CD4-positive, alpha-beta T cell (primary cell): ENCODE measurements around the gene HINFP. TPM values are rescaled to one million over a fixed set of nuclear protein-coding genes. Genes with fewer than 3 reads are reported as not detected.
"Not testable (repeated sequence)": the region's sequence is repeated elsewhere in the genome, so short reads cannot be mapped to it uniquely, and the experiment has no call there.

Source experiments
- ATAC-seq: fragments of 200-7000 bp; cut with Tn5 transposase; one replicate; pipeline ENCODE4 v1.10.0; 2022; ENCODE audit warnings: mild to moderate bottlenecking; ENCODE audit not compliant: poor library complexity
- CTCF ChIA-PET: fragments of 350-600 bp; sonication (Branson Sonifier 250); formaldehyde crosslinking; loops from one replicate; lab custom pipeline; 2021; ENCODE audit warnings: antibody characterized with exemption, inconsistent platforms; lab: Charles Lee
- POLR2A ChIA-PET: fragments of 350-600 bp; sonication (Branson Sonifier 250); formaldehyde crosslinking; loops from one replicate; lab custom pipeline; 2021; ENCODE audit warnings: antibody characterized with exemption, inconsistent platforms; lab: Charles Lee
- DNase-seq, 14 experiments: peaks; one replicate each; pipeline ENCODE4 v3.0.0-alpha.2; 2013 to 2020; ENCODE audit warnings: mixed read lengths in 2 of 14
- H3K27ac ChIP-seq, 2 donors: one replicate each; pipeline versions ENCODE4 v1.5.1 to v1.7.0; 2013; ENCODE audit warnings: low read length in 2 of 2, low read depth in 1 of 2, mild to moderate bottlenecking in 1 of 2
- H3K27me3 ChIP-seq, 2 experiments: 1 replicate in 1 of 2; 2 replicates in 1 of 2; pipeline versions ENCODE4 v1.6.1 to v1.7.0; 2013; ENCODE audit warnings: low read length in 2 of 2, control low read depth in 1 of 2, mild to moderate bottlenecking in 1 of 2, moderate library complexity in 1 of 2; ENCODE audit not compliant: insufficient read depth in 2 of 2, control insufficient read depth in 1 of 2
- H3K36me3 ChIP-seq: one replicate; pipeline ENCODE4 v1.6.1; 2013; ENCODE audit warnings: low read length, control low read depth; ENCODE audit not compliant: insufficient read depth
- H3K4me1 ChIP-seq: one replicate; pipeline ENCODE4 v1.6.1; 2013; ENCODE audit warnings: low read length, control low read depth; ENCODE audit not compliant: insufficient read depth
- H3K4me3 ChIP-seq: one replicate; pipeline ENCODE4 v1.5.1; 2013; ENCODE audit warnings: mild to moderate bottlenecking, low read length, moderate library complexity
- H3K9me3 ChIP-seq, 2 experiments: 1 replicate in 1 of 2; 2 replicates in 1 of 2; pipeline versions ENCODE4 v1.6.1 to v1.7.0; 2013; ENCODE audit warnings: low read length in 2 of 2, mild to moderate bottlenecking in 2 of 2, control low read depth in 1 of 2, moderate library complexity in 1 of 2; ENCODE audit not compliant: control insufficient read depth in 1 of 2, insufficient read depth in 1 of 2
- H3K27ac Mint-ChIP-seq: one replicate; pipeline ENCODE4 v1.8.0; 2020; ENCODE audit warnings: mixed read lengths
- H3K27me3 Mint-ChIP-seq: one replicate; pipeline ENCODE4 v1.8.0; 2021; ENCODE audit warnings: mixed read lengths
- H3K36me3 Mint-ChIP-seq: one replicate; pipeline ENCODE4 v1.8.0; 2021; ENCODE audit warnings: low read depth, mixed read lengths
- H3K4me1 Mint-ChIP-seq: one replicate; pipeline ENCODE4 v1.8.0; 2021; ENCODE audit warnings: low read depth, mixed read lengths
- H3K4me3 Mint-ChIP-seq: one replicate; pipeline ENCODE4 v1.8.0; 2020; ENCODE audit warnings: mild to moderate bottlenecking, mixed read lengths
- H3K9me3 Mint-ChIP-seq: one replicate; pipeline ENCODE4 v1.8.0; 2020; ENCODE audit warnings: mixed read lengths
- intact Hi-C, 2 experiments: fragments of 100-400 bp; cut with DNase I in 1 of 2; cut with micrococcal nuclease in 1 of 2; formaldehyde crosslinking; loops; one replicate each; pipeline versions ENCODE4 v1.15.1 to v1.9.0; 2023 to 2025; cut with DNase I, micrococcal nuclease
- total RNA-seq, 174 experiments: library from RNA in 2 of 174; stranded (reverse) in 2 of 174; gene quantifications; one replicate each; pipeline ENCODE4 v1.2.3 and lab custom pipeline; 2021 to 2026
- TF ChIP-seq, protein P1 (sequence below): fragments of 200-600 bp; IDR thresholded peaks from one replicate; pipeline ENCODE4 v1.8.0; 2022; ENCODE audit warnings: antibody characterized with exemption, mild to moderate bottlenecking

HINFP gene
- total RNA-seq, 2 experiments from 2014 or later, result 17.6 to 20.5 TPM

DNA sequence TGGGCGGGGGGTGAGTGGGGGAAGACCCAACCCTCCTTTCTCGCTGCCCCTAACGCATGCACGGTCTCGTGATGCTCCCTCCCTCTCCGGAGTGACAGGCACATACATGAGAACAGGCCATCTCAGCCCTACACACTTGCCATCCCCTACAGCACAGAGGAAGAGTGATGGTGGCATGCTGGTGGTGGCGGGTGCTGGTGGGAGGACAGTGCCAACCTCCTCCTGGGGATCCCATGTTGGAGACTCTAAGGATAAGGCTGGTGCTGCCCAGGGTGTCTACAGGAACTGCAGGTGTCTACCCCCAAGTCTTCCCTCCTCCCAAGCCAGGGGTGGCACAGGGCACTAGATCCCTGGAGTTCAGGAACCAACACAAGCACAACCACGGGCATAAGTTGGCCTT lies 40.5 kb downstream of the HINFP start:
- no peaks in the 10 kb centered on the region for H3K9me3 ChIP-seq
- H3K4me1 Mint-ChIP-seq, result no peaks in the 10 kb centered on the region
- no peak for ATAC-seq

DNA sequence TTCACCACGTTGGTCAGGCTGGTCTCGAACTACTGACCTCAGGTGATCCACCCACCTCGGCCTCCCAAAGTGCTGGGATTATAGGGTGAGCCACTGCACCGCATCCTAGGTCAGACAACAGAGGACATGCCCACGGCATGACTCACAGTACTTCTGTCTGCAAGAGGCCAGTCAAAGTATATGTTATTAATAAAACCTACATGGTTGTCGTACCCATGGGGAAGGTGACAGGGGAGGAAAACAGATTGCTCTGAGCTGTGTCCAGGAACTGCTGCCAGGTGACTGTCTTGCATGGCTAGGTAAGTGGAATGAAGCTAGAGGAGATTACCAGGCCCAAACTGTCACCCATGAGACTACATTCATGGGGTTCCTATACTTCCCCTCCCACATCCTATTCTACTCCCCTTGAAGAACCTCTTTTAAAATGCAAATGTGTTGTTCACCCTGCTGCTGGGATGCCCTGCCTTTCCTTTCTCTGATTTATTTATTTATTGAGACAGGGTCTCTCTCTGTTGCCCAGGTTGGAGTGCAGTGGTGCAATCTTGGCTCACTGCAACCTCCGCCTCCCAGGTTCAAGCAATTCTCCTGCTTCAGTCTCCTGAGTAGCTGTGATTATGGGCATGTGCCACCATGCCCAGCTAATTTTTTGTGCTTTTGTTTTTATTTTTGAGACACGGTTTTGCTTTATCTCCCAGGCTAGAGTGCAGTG lies 45.1 kb downstream of the HINFP start:
- DNase-seq (no peak), ATAC-seq (no peak)
- H3K4me3 ChIP-seq, result no peak overlapping the region
- intact Hi-C loops, result loop anchor here in 1 of 2 experiments (5.0 kb wide), 1 partner anchor 44 kb away; the partner anchor contains the start of gene HINFP
- Mint-ChIP-seq H3K9me3 (no peaks in the 10 kb centered on the region), H3K4me1 (peaks cover 6% of the 10 kb centered on the region), H3K36me3 (no peaks in the 10 kb centered on the region), H3K4me3 (peak overlapping the region; percentile 30), H3K27ac (no peak overlapping the region), H3K27me3 (no peaks in the 10 kb centered on the region)
- TF ChIP-seq, protein P1, sequence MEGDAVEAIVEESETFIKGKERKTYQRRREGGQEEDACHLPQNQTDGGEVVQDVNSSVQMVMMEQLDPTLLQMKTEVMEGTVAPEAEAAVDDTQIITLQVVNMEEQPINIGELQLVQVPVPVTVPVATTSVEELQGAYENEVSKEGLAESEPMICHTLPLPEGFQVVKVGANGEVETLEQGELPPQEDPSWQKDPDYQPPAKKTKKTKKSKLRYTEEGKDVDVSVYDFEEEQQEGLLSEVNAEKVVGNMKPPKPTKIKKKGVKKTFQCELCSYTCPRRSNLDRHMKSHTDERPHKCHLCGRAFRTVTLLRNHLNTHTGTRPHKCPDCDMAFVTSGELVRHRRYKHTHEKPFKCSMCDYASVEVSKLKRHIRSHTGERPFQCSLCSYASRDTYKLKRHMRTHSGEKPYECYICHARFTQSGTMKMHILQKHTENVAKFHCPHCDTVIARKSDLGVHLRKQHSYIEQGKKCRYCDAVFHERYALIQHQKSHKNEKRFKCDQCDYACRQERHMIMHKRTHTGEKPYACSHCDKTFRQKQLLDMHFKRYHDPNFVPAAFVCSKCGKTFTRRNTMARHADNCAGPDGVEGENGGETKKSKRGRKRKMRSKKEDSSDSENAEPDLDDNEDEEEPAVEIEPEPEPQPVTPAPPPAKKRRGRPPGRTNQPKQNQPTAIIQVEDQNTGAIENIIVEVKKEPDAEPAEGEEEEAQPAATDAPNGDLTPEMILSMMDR, result no peak
- no peaks in the 10 kb centered on the region for H3K9me3 ChIP-seq
- ChIA-PET POLR2A (no interaction called here), CTCF (no interaction called here)
- peaks cover 15% of the 10 kb centered on the region for H3K4me1 ChIP-seq
- H3K27ac ChIP-seq, result no peak overlapping the region
- no peaks in the 10 kb centered on the region for H3K27me3 ChIP-seq
- H3K36me3 ChIP-seq, result no peaks in the 10 kb centered on the region

More for the DNA sequence above, 40.5 kb downstream of the HINFP start:
- H3K4me3 Mint-ChIP-seq, result no peak overlapping the region
- no peak overlapping the region for H3K27ac ChIP-seq
- no peaks in the 10 kb centered on the region for H3K9me3 Mint-ChIP-seq
- TF ChIP-seq, protein P1, result no peak
- H3K27ac Mint-ChIP-seq, result no peak overlapping the region
- no peaks in the 10 kb centered on the region for H3K27me3 Mint-ChIP-seq
- intact Hi-C loops, result no loop called here
- H3K36me3 Mint-ChIP-seq, result no peaks in the 10 kb centered on the region
- H3K36me3 ChIP-seq, result no peaks in the 10 kb centered on the region
- ChIA-PET CTCF (no interaction called here), POLR2A (no interaction called here)
- H3K4me3 ChIP-seq, result no peak overlapping the region
- no peak for DNase-seq
- no peaks in the 10 kb centered on the region for H3K27me3 ChIP-seq
- no peaks in the 10 kb centered on the region for H3K4me1 ChIP-seq

DNA sequence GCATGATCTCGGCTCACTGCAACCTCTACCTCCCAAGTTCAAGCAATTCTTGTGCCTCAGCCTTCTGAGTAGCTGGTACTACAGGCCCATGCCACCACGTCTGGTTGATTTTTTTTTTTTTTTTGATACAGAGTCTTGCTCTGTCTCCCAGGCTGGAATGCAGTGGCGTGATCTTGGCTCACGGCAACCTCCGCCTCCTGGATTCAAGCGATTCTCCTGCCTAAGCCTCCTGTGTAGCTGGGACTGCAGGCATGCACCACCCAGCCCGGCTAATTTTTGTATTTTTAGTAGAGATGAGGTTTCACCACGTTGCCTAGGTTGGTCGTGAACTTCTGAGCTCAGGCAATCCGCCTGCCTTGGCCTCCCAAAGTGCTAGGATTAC lies 45.7 kb downstream of the HINFP start:
- H3K27ac Mint-ChIP-seq, DNase-seq, H3K36me3 Mint-ChIP-seq, H3K36me3 ChIP-seq, H3K27ac ChIP-seq, H3K27me3 Mint-ChIP-seq, CTCF ChIA-PET, H3K4me3 ChIP-seq, H3K27me3 ChIP-seq, POLR2A ChIA-PET, H3K9me3 ChIP-seq, H3K9me3 Mint-ChIP-seq, ATAC-seq, H3K4me3 Mint-ChIP-seq, H3K4me1 Mint-ChIP-seq: not testable (repeated sequence)
- peaks cover 15% of the 10 kb centered on the region for H3K4me1 ChIP-seq
- intact Hi-C loops, result loop anchor here in 1 of 2 experiments (5.0 kb wide), 1 partner anchor 45 kb away; the partner anchor contains the start of gene HINFP
